GM18861 (cell line): Measurements from ENCODE around the gene LEPR.
"Not testable (repeated sequence)": the region's sequence is repeated elsewhere in the genome, so short reads cannot be mapped to it uniquely, and the experiment has no call there.

Source experiments
- ATAC-seq: cut with Tn5 transposase; IDR thresholded peaks from one replicate; pipeline ENCODE4 v1.9.1; 2021; ENCODE audit not compliant: unreplicated experiment

LEPR gene

GRCh38 chr1:65435987-65436386, 15.5 kb downstream of the LEPR start:
- no peak for ATAC-seq

- no peak for ATAC-seq
These were observed 17.1 kb downstream of the LEPR start for GRCh38 chr1:65437616-65438015.

- no peak for ATAC-seq
These were observed 19.9 kb downstream of the LEPR start for GRCh38 chr1:65440322-65440900.

GRCh38 chr1:65440915-65441314, 20.4 kb downstream of the LEPR start:
- no peak for ATAC-seq

- ATAC-seq: no peak
These were observed 21.0 kb downstream of the LEPR start for GRCh38 chr1:65441464-65441863.

GRCh38 chr1:65442442-65442841, 22.0 kb downstream of the LEPR start:
- no peak for ATAC-seq

- ATAC-seq: no peak
These were observed 23.2 kb downstream of the LEPR start for GRCh38 chr1:65443647-65444046.

- no peak for ATAC-seq
These were observed 23.7 kb downstream of the LEPR start for GRCh38 chr1:65444128-65444640.

- no peak for ATAC-seq
These were observed 25.4 kb downstream of the LEPR start for GRCh38 chr1:65445837-65446236.

- ATAC-seq: no peak
These were observed 28.9 kb downstream of the LEPR start for GRCh38 chr1:65449214-65449823.

- not testable (repeated sequence) for ATAC-seq
These were observed 35.2 kb downstream of the LEPR start for GRCh38 chr1:65455678-65456077.

GRCh38 chr1:65456481-65456880, 36.0 kb downstream of the LEPR start:
- no peak for ATAC-seq

- ATAC-seq: no peak
These were observed 37.4 kb downstream of the LEPR start for GRCh38 chr1:65457868-65458267.

GRCh38 chr1:65458730-65459396, 38.4 kb downstream of the LEPR start:
- peak; percentile 14 for ATAC-seq

GRCh38 chr1:65459397-65459768, 38.9 kb downstream of the LEPR start:
- peak; percentile 73 for ATAC-seq

- ATAC-seq: not testable (repeated sequence)
These were observed 45.4 kb downstream of the LEPR start for GRCh38 chr1:65465837-65466236.

- ATAC-seq: no peak
These were observed 47.1 kb downstream of the LEPR start for GRCh38 chr1:65467536-65467935.

- ATAC-seq: no peak
These were observed 48.8 kb downstream of the LEPR start for GRCh38 chr1:65469126-65469888.

- ATAC-seq: no peak
These were observed 49.4 kb downstream of the LEPR start for GRCh38 chr1:65469889-65470340.
